GM19351 (cell line): ENCODE data around the gene PAPOLA.
"Not testable (repeated sequence)": the region's sequence is repeated elsewhere in the genome, so short reads cannot be mapped to it uniquely, and the experiment has no call there.

Experiments
- ATAC-seq: cut with Tn5 transposase; IDR thresholded peaks from one replicate; pipeline ENCODE4 v1.9.1; 2021; ENCODE audit warnings: mild to moderate bottlenecking, moderate library complexity; ENCODE audit not compliant: unreplicated experiment

Gene PAPOLA

DNA sequence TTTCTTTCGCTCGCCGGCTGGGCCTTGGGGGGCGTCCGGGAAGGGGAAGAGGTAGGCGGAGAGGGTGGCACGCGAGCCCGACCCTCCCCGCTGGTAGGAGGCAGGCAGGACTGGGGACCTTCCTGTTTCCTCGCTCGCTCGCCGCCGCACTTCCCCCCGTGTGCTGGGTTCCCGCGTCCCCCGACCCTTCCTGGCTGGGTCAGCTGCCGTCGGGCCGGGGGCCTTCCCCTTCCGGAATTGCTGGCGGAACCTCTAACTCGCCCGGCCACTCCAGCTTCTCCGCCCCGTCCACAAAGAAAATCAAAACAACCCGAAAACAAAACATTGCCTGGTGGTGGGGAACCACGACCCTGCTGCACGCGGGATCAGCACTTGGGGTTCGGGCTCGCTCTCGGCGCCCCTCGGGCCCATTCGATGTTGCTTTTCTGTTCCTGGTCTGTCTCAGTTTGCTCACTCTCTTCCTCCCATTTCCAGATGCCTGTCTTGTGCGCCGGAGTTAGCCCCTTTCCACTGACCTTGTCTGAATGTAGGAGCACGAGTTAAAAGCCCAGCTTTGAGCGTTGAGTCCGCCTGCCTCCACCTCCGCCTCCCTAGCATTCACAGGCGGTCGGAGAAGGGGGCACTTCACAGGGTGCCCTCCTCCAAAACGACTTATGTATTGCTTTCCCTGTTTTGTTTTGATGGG is 581 bp downstream of the PAPOLA start:
- ATAC-seq: peak; percentile 26

- ATAC-seq: no peak
These were observed 1.1 kb downstream of the PAPOLA start for GRCh38 chr14:96503306-96503679.

DNA sequence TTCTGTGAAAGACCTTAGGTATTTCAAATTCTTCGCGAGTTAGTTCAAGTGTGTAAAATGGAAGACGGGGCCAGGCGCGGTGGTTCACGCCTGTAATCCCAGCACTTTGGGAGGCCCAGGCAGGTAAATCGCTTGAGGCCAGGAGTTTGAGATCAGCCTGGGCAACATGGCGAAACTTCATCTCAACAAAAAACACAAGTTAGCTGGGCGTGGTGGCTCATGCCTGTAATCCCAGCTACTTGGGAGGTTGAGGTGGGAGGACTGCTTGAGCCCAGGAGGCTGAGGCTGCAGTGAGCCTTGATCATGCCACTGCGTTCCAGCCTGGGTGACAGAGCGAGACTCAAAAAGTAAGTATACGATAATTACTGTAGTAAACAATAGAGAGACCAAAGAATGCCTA is 2.2 kb downstream of the PAPOLA start:
- not testable (repeated sequence) for ATAC-seq

GRCh38 chr14:96507723-96508122 is 5.5 kb downstream of the PAPOLA start:
- no peak for ATAC-seq

DNA sequence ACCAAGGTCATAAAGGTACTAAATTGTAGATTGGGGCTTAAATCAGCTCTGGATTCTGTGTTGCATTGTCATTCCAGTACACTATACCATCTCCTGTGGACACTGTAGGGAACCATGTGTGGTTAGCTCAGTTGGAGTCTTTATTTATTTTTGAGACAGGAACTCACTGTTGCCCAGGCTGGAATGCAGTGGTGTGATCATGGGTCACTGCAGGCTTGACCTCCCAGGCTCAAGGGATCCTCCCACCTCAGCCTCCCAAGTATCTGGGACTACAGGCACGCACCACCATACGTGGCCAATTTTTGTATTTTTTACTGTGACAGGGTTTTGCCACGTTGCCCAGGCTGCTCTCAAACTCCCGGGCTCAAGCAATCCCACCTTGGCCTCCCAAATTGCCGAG is 6.7 kb downstream of the PAPOLA start:
- no peak for ATAC-seq

- peak; percentile 66 for ATAC-seq
These were observed 7.4 kb downstream of the PAPOLA start for GRCh38 chr14:96509457-96510090.

- no peak for ATAC-seq
These were observed 9.0 kb downstream of the PAPOLA start for GRCh38 chr14:96511146-96511545.

GRCh38 chr14:96511667-96512066 is 9.5 kb downstream of the PAPOLA start:
- ATAC-seq: no peak

DNA sequence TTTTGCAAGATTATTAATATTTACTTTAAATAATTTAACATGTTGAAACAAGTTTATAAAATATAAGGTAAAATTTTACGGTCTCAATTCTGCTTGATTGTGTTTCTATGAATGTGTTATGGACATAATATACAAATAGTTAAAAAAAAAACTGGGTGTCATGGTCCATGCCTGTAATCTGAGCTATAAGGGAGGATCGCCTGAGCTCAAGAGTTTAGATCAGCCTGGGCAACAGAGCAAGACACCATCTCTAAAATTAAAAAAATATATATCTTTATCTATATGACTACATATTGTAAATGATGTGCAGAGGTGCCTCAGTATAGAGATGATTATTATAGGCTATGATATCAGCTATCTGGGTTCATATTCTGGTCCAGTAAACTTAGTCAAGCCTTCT is 9.9 kb downstream of the PAPOLA start:
- no peak for ATAC-seq

GRCh38 chr14:96512602-96513397 is 10.6 kb downstream of the PAPOLA start:
- ATAC-seq: no peak

DNA sequence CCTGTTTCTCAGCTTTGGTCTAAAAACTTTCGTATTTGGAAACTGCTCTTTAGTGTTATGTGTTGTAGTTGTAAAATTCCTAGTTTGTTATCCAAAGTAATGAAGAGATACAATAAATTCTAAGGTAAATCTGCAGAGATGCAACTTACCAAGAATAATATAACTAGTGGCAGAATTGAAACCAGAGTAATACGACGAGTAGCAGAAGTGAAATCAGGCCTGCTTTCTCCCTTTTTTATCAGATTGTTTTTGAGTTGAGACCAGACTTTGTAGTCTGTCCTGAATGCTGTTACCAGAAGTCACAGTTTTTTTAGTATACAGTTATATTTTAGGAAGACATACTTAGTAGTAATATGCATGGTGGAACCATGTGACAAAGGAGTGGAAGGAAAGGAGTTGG is 12.5 kb downstream of the PAPOLA start:
- ATAC-seq: no peak

DNA sequence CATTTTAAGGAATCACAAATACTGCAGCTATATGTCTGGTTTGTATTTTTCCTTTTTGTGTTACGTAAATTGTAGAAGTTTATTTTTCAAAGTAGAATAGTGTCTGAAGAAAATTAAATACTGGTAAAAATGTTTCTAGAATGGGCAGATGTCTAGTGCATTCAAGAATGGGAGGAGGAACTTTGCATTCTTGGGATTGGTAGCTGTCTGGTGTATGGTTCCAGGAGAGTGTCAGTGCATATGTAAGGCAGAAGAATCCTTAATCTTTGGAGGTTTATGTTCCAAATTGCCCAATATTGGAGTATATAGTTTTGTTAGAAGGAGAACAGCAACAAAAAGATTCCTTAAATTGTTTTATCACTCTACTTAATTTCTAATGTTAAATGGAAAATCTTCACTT is 13.5 kb downstream of the PAPOLA start:
- no peak for ATAC-seq

- no peak for ATAC-seq
These were observed 14.2 kb downstream of the PAPOLA start for GRCh38 chr14:96516351-96516750.

- ATAC-seq: peak; percentile 53
These were observed 17.8 kb downstream of the PAPOLA start for GRCh38 chr14:96519970-96520369.

DNA sequence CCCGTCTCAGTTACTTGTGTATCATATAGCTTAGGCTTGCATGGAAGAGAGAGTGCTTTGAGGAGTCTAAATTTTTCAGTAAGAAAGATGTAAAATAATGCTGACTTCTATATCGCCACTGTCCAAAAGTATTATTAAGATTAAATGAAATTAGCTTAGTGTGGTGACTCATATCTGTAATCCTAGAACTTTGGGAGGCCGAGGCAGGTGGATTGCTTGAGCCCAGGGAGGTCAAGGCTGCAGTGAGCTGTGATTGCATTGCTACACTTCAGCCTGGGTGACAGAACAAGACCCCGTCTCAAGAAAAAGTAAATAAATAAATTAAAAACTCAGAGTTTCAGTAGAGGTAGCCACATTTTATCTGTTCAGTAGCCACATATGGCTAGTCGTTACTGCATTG is 23.3 kb downstream of the PAPOLA start:
- no peak for ATAC-seq

DNA sequence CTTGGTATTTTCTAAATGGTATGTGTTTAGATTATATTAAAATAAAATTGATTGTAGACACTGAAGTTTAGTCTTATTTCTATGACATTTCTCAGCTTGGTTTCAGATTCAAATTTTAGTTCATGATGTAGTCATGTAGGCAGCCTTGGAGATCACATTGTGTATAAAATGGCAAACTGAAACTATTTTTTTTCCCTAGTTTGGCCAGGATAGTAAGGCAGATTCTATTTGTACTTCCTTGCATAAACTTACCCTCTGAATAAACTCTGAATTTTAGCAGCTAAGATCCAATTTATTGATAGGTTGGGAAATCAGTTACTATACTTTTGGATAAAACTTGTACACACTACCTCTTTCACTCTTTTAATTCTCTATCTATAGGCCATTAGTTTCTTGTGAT is 30.4 kb downstream of the PAPOLA start:
- no peak for ATAC-seq

GRCh38 chr14:96536807-96537206 is 34.6 kb downstream of the PAPOLA start:
- no peak for ATAC-seq

- ATAC-seq: no peak
These were observed 36.2 kb downstream of the PAPOLA start for GRCh38 chr14:96538097-96538989.

DNA sequence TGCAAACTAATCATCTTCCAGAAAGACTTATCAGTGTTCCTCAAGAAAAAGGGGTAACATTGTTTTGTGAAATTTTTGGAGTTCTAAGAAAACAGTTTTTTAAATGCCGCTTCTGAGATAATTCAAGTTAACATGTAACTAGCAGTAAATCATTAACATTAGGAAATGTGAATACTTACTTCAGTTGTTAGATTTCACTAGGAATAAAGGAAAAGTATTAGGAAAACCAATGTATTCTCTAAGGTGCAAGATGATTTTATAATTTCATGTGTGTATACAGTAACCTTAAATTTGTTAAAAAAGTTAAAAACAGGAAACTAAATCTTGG is 36.8 kb downstream of the PAPOLA start:
- no peak for ATAC-seq

- no peak for ATAC-seq
These were observed 52.2 kb downstream of the PAPOLA start for GRCh38 chr14:96554315-96554910.

DNA sequence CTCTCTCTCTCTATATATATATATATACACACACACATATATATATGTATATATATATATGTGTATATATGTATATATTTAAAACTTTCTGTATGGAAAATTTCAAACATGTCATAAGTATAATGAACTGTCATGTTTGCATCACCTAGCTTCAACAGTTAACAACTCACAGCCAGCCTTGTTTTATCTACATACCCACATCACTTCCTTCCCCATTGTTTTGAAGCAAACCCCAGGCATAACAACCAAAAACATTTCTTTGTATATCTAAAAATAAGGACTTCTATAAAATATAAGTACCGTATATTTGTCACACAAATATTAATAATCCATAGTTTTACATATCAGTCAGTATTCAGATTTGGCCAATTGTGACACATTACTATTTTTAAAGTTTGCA is 57.4 kb downstream of the PAPOLA start:
- ATAC-seq: no peak
